K562 (cell line): ENCODE results near the gene POU2F3.

Experiments used
- BCL6 ChIP-seq: fragments of 250-450 bp; sonication (Bioruptor Pico); IDR thresholded peaks from 2 replicates; pipeline ENCODE4 v1.4.0; 2020
- CBX3 ChIP-seq, 2 experiments: IDR thresholded peaks; 1 replicate in 1 of 2; 2 replicates in 1 of 2; pipeline ENCODE4 v1.6.1; 2012; ENCODE audit warnings: inconsistent platforms in 2 of 2, low read length in 2 of 2, borderline replicate concordance in 1 of 2, control low read depth in 1 of 2
- CREB1 ChIP-seq, 2 experiments: sonication (generic) in 1 of 2; formaldehyde crosslinking in 1 of 2; IDR thresholded peaks; 2 replicates each; pipeline versions ENCODE4 v1.6.1 to v1.8.0; 2012 to 2022; ENCODE audit warnings: inconsistent platforms in 1 of 2, mild to moderate bottlenecking in 1 of 2, missing genetic modification reagents in 1 of 2, moderate library complexity in 1 of 2
- HDAC2 ChIP-seq: fragments of 450-650 bp; IDR thresholded peaks from 2 replicates; pipeline ENCODE4 v1.6.1; 2016; ENCODE audit warnings: mild to moderate bottlenecking
- HOXB6 ChIP-seq: fragments of 250-450 bp; sonication (Bioruptor Pico); IDR thresholded peaks from 2 replicates; pipeline ENCODE4 v1.5.1; 2022; ENCODE audit warnings: mild to moderate bottlenecking, borderline replicate concordance
- MAZ ChIP-seq, 2 experiments: fragments of 450-650 bp in 1 of 2; sonication (generic) in 1 of 2; formaldehyde crosslinking; IDR thresholded peaks in 1 of 2; conservative IDR thresholded peaks in 1 of 2; 2 replicates each; pipeline versions ENCODE4 v1.4.0 to v1.5.0; 2020; ENCODE audit warnings: mild to moderate bottlenecking in 1 of 2, missing genetic modification reagents in 1 of 2
- MCM3 ChIP-seq: fragments of 450-650 bp; IDR thresholded peaks from 2 replicates; pipeline ENCODE4 v1.6.1; 2016
- POLR2AphosphoS5 ChIP-seq: IDR thresholded peaks from 2 replicates; pipeline ENCODE4 v1.6.1; 2011; ENCODE audit warnings: mild to moderate bottlenecking, low read depth, low read length, moderate library complexity; ENCODE audit not compliant: control insufficient read depth, insufficient read depth
- RFX5 ChIP-seq: IDR thresholded peaks from 2 replicates; pipeline ENCODE4 v1.6.1; 2011; ENCODE audit warnings: low read depth, mild to moderate bottlenecking, improper control_type of control experiment, low read length
- SMAD2 ChIP-seq: fragments of 150-350 bp; IDR thresholded peaks from 2 replicates; pipeline ENCODE4 v1.6.1; 2014; ENCODE audit warnings: low read depth, mild to moderate bottlenecking, low read length
- ZBTB26 ChIP-seq: fragments of 450-650 bp; formaldehyde crosslinking; IDR thresholded peaks from 2 replicates; pipeline ENCODE4 v1.4.0; 2022; ENCODE audit warnings: missing genetic modification characterization
- ZFP30 ChIP-seq: fragments of 250-450 bp; sonication (Bioruptor Pico); IDR thresholded peaks from 2 replicates; pipeline ENCODE4 v1.8.0; 2022; ENCODE audit warnings: moderate library complexity, mild to moderate bottlenecking, inconsistent platforms, borderline replicate concordance
- ZNF133 ChIP-seq: fragments of 250-450 bp; sonication (Bioruptor Pico); IDR thresholded peaks from 2 replicates; pipeline ENCODE4 v1.4.0; 2020; ENCODE audit warnings: mild to moderate bottlenecking
- TF ChIP-seq, protein P1 (sequence below), 2 experiments: fragments of 450-650 bp; formaldehyde crosslinking in 1 of 2; IDR thresholded peaks; 2 replicates each; pipeline versions ENCODE4 v1.4.0 to v1.6.1; 2014 to 2020; ENCODE audit warnings: mild to moderate bottlenecking in 2 of 2, borderline replicate concordance in 1 of 2, low read depth in 1 of 2

- TF ChIP-seq CBX3 (IDR thresholded peaks at IDR 0.05; ENCODE audit: borderline replicate concordance in 1 of 2, low read length in 2 of 2) = no peak
- no peak for TF ChIP-seq POLR2AphosphoS5
- TF ChIP-seq MAZ (CRISPR knock-in tag; conservative IDR thresholded peaks at IDR 0.05 in 1 of 2, IDR thresholded peaks at IDR 0.05 in 1 of 2) = no peak
- TF ChIP-seq RFX5 = no peak
- TF ChIP-seq, protein P1, sequence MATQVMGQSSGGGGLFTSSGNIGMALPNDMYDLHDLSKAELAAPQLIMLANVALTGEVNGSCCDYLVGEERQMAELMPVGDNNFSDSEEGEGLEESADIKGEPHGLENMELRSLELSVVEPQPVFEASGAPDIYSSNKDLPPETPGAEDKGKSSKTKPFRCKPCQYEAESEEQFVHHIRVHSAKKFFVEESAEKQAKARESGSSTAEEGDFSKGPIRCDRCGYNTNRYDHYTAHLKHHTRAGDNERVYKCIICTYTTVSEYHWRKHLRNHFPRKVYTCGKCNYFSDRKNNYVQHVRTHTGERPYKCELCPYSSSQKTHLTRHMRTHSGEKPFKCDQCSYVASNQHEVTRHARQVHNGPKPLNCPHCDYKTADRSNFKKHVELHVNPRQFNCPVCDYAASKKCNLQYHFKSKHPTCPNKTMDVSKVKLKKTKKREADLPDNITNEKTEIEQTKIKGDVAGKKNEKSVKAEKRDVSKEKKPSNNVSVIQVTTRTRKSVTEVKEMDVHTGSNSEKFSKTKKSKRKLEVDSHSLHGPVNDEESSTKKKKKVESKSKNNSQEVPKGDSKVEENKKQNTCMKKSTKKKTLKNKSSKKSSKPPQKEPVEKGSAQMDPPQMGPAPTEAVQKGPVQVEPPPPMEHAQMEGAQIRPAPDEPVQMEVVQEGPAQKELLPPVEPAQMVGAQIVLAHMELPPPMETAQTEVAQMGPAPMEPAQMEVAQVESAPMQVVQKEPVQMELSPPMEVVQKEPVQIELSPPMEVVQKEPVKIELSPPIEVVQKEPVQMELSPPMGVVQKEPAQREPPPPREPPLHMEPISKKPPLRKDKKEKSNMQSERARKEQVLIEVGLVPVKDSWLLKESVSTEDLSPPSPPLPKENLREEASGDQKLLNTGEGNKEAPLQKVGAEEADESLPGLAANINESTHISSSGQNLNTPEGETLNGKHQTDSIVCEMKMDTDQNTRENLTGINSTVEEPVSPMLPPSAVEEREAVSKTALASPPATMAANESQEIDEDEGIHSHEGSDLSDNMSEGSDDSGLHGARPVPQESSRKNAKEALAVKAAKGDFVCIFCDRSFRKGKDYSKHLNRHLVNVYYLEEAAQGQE (IDR thresholded peaks at IDR 0.05; ENCODE audit: borderline replicate concordance) = no peak
- TF ChIP-seq, protein P1 (CRISPR knock-in tag; IDR thresholded peaks at IDR 0.05; ENCODE audit: low read depth) = no peak
- TF ChIP-seq ZFP30 = no peak
- TF ChIP-seq BCL6 (CRISPR knock-in tag) = no peak
- TF ChIP-seq HOXB6 (CRISPR knock-in tag) = no peak
- no peak for TF ChIP-seq ZNF133 (CRISPR knock-in tag)
- TF ChIP-seq SMAD2 = no peak
- TF ChIP-seq HDAC2 = no peak
- TF ChIP-seq CREB1 (IDR thresholded peaks at IDR 0.05) = no peak
- no peak for TF ChIP-seq CREB1 (CRISPR knock-in tag; IDR thresholded peaks at IDR 0.05)
- no peak for TF ChIP-seq MCM3
- TF ChIP-seq ZBTB26 (CRISPR knock-in tag) = no peak
Measured at GRCh38 chr11:120230433-120231071, 9.4 kb upstream of the POU2F3 start.
